PC-3 (cell line): ENCODE results near the gene NFYA. TPM values are rescaled to one million over a fixed set of nuclear protein-coding genes. Genes with fewer than 3 reads are reported as not detected.
"Not testable (repeated sequence)": the region's sequence is repeated elsewhere in the genome, so short reads cannot be mapped to it uniquely, and the experiment has no call there.

Source experiments
- ATAC-seq: fragments of 200-7000 bp; cut with Tn5 transposase; 2 replicates; pipeline ENCODE4 v1.9.1; 2020; ENCODE audit warnings: mild to moderate bottlenecking, moderate library complexity
- BruUV-seq: library from RNA; stranded (reverse); fragments of 400-500 nt; replicated peaks from 2 replicates; lab custom pipeline; 2021; lab: Mats Ljungman, UMichigan
- CTCF ChIA-PET: fragments of 300-600 bp; sonication (Branson Sonifier 250); formaldehyde crosslinking; loops from one replicate; lab custom pipeline; 2022; ENCODE audit warnings: antibody characterized with exemption; lab: Charles Lee
- POLR2A ChIA-PET: fragments of 300-600 bp; sonication (Branson Sonifier 250); formaldehyde crosslinking; loops from one replicate; lab custom pipeline; 2022; ENCODE audit warnings: antibody characterized with exemption; ENCODE audit not compliant: unreplicated experiment; lab: Charles Lee
- DNase-seq: peaks from one replicate; pipeline ENCODE4 v3.0.0-alpha.2; 2015
- H2AFZ ChIP-seq: fragments of 300-600 bp; sonication (generic); 2 replicates; pipeline ENCODE4 v1.6.0; 2016; ENCODE audit warnings: antibody characterized with exemption, low read length
- H3F3A ChIP-seq: fragments of 300-600 bp; sonication (generic); one replicate; pipeline ENCODE4 v1.6.0; 2017; ENCODE audit warnings: antibody characterized with exemption, low read length, control low read depth, mild to moderate bottlenecking; ENCODE audit not compliant: unreplicated experiment
- H3K27ac ChIP-seq: fragments of 300-600 bp; sonication (generic); 2 replicates; pipeline ENCODE4 v1.5.1; 2016; ENCODE audit warnings: mild to moderate bottlenecking, low read length
- H3K27me3 ChIP-seq: fragments of 300-600 bp; sonication (generic); 2 replicates; pipeline ENCODE4 v1.6.1; 2016; ENCODE audit warnings: low read length, mixed read lengths
- H3K36me3 ChIP-seq: fragments of 300-600 bp; sonication (generic); 2 replicates; pipeline ENCODE4 v1.6.1; 2016; ENCODE audit warnings: low read depth, mixed run types, low read length, mixed read lengths
- H3K4me1 ChIP-seq: fragments of 300-600 bp; sonication (generic); 2 replicates; pipeline ENCODE4 v1.5.1; 2016; ENCODE audit warnings: low read length; ENCODE audit not compliant: insufficient read depth
- H3K4me2 ChIP-seq: fragments of 300-600 bp; sonication (generic); 2 replicates; pipeline ENCODE4 v1.6.0; 2016; ENCODE audit warnings: low read length
- H3K4me3 ChIP-seq: fragments of 300-600 bp; sonication (generic); 2 replicates; pipeline ENCODE4 v1.5.1; 2016; ENCODE audit warnings: mild to moderate bottlenecking, low read length, mixed read lengths
- H3K79me2 ChIP-seq: fragments of 300-600 bp; sonication (generic); 2 replicates; pipeline ENCODE4 v1.6.1; 2017; ENCODE audit warnings: low read length, mixed read lengths
- H3K9ac ChIP-seq: fragments of 300-600 bp; sonication (generic); 2 replicates; pipeline ENCODE4 v1.6.0; 2016; ENCODE audit warnings: mild to moderate bottlenecking, low read length
- H3K9me2 ChIP-seq: fragments of 300-600 bp; sonication (generic); replicated peaks from 2 replicates; pipeline ENCODE4 v1.6.1; 2016; ENCODE audit warnings: mixed run types, low read length, mixed read lengths
- H3K9me3 ChIP-seq: fragments of 300-600 bp; sonication (generic); 2 replicates; pipeline ENCODE4 v1.6.1; 2016; ENCODE audit warnings: low read length, mixed read lengths
- H4K20me1 ChIP-seq: fragments of 300-600 bp; sonication (generic); 2 replicates; pipeline ENCODE4 v1.6.1; 2016; ENCODE audit warnings: low read length, mixed read lengths
- CTCF ChIP-seq: fragments of 300-600 bp; sonication (generic); conservative IDR thresholded peaks from 2 replicates; pipeline ENCODE4 v1.5.1; 2017; ENCODE audit warnings: antibody characterized with exemption, low read depth, mild to moderate bottlenecking, low read length
- EZH2 ChIP-seq: fragments of 300-600 bp; sonication (generic); IDR thresholded peaks from one replicate; pipeline ENCODE4 v1.6.1; 2017; ENCODE audit warnings: antibody characterized with exemption, mild to moderate bottlenecking, low read length; ENCODE audit not compliant: unreplicated experiment
- EZH2phosphoT487 ChIP-seq: fragments of 300-600 bp; sonication (generic); IDR thresholded peaks from 2 replicates; pipeline ENCODE4 v1.6.1; 2018; ENCODE audit warnings: mild to moderate bottlenecking, antibody characterized with exemption, low read length, borderline replicate concordance
- intact Hi-C: fragments of 100-400 bp; cut with micrococcal nuclease; formaldehyde crosslinking; loops from 2 replicates; pipeline ENCODE4 v1.9.0; 2023
- total RNA-seq: library from RNA; depleted of rRNA; stranded (reverse); fragments of >200 nt; gene quantifications from 2 replicates; pipeline ENCODE4 v1.2.3, GENCODE V29; 2014

The NFYA gene
- total RNA-seq, 1 experiment from 2014 or later = 31.7 TPM

GRCh38 chr6:41103847-41104246, 31.1 kb downstream of the NFYA start:
- H3K4me3 ChIP-seq = no peak overlapping the region
- no peaks in the 10 kb centered on the region for H3K4me1 ChIP-seq
- BruUV-seq = no TSS peak
- H3K9me3 ChIP-seq = no peaks in the 10 kb centered on the region
- DNase-seq (no peak), ATAC-seq (no peak)
- intact Hi-C loops = no loop called here
- H3K79me2 ChIP-seq = no peaks in the 10 kb centered on the region
- H3K9me2 ChIP-seq = no peaks in the 10 kb centered on the region
- no peak overlapping the region for H2AFZ ChIP-seq
- H3K9ac ChIP-seq = no peak overlapping the region
- TF ChIP-seq CTCF (no peak), EZH2 (no peak), EZH2phosphoT487 (no peak)
- H3K27ac ChIP-seq = no peak overlapping the region
- no peak overlapping the region for H3K4me2 ChIP-seq
- H3F3A ChIP-seq = peaks cover 6% of the 10 kb centered on the region
- peaks cover 16% of the 10 kb centered on the region for H3K36me3 ChIP-seq
- H4K20me1 ChIP-seq = 0 out of 2 replicates have a peak, but pooled peaks cover 5% of the 10 kb centered on the region
- ChIA-PET POLR2A (no interaction called here), CTCF (no interaction called here)
- no peaks in the 10 kb centered on the region for H3K27me3 ChIP-seq

GRCh38 chr6:41111017-41111416, 38.2 kb downstream of the NFYA start:
- BruUV-seq = no TSS peak
- Histone ChIP-seq H2AFZ (no peak overlapping the region), H3K36me3 (no peaks in the 10 kb centered on the region), H3K4me2 (no peak overlapping the region), H3K79me2 (no peaks in the 10 kb centered on the region), H3K27me3 (no peaks in the 10 kb centered on the region), H3K9me3 (no peaks in the 10 kb centered on the region), H3K9me2 (no peaks in the 10 kb centered on the region), H3K27ac (no peak overlapping the region), H4K20me1 (no peaks in the 10 kb centered on the region), H3F3A (no peaks in the 10 kb centered on the region), H3K9ac (no peak overlapping the region), H3K4me3 (no peak overlapping the region), H3K4me1 (no peaks in the 10 kb centered on the region)
- ChIA-PET POLR2A (no interaction called here), CTCF (no interaction called here)
- ATAC-seq (no peak), DNase-seq (no peak)
- TF ChIP-seq EZH2 (no peak), CTCF (no peak), EZH2phosphoT487 (no peak)
- intact Hi-C loops = no loop called here

GRCh38 chr6:41115027-41115426, 42.3 kb downstream of the NFYA start:
- H3K27me3 ChIP-seq, H3K4me3 ChIP-seq, H3K27ac ChIP-seq, POLR2A ChIA-PET, H3F3A ChIP-seq, ATAC-seq, H3K9ac ChIP-seq, H3K36me3 ChIP-seq, H3K9me3 ChIP-seq, H3K79me2 ChIP-seq, H2AFZ ChIP-seq, CTCF ChIA-PET, H4K20me1 ChIP-seq, DNase-seq, H3K9me2 ChIP-seq, BruUV-seq, H3K4me2 ChIP-seq, H3K4me1 ChIP-seq, intact Hi-C loops: not testable (repeated sequence)
